Neural crest cell (in vitro differentiated cells): ENCODE data around the gene TMEFF2. TPM values are rescaled to one million over a fixed set of nuclear protein-coding genes. Genes with fewer than 3 reads are reported as not detected.

Experiments
- DNase-seq: peaks from one replicate; pipeline ENCODE4 v3.0.0; 2021; ENCODE audit warnings: low read depth, mixed read lengths, low spot score
- H3K27ac Mint-ChIP-seq: one replicate; pipeline ENCODE4 v1.8.0; 2021; ENCODE audit warnings: mild to moderate bottlenecking, mixed read lengths; ENCODE audit not compliant: unreplicated experiment
- H3K27me3 Mint-ChIP-seq: 2 replicates; pipeline ENCODE4 v1.8.0; 2021; ENCODE audit warnings: low read depth, mild to moderate bottlenecking, mixed read lengths
- H3K36me3 Mint-ChIP-seq: 2 replicates; pipeline ENCODE4 v1.8.0; 2021; ENCODE audit warnings: low read depth, mild to moderate bottlenecking, mixed read lengths
- H3K4me1 Mint-ChIP-seq: 2 replicates; pipeline ENCODE4 v1.8.0; 2021; ENCODE audit warnings: mixed read lengths
- H3K4me3 Mint-ChIP-seq: one replicate; pipeline ENCODE4 v1.8.0; 2021; ENCODE audit warnings: mild to moderate bottlenecking, mixed read lengths
- H3K9me3 Mint-ChIP-seq: 2 replicates; pipeline ENCODE4 v1.8.0; 2021; ENCODE audit warnings: mixed read lengths
- total RNA-seq: library from RNA; stranded (reverse); gene quantifications from 2 replicates; pipeline ENCODE4 v1.2.1, GENCODE V29; 2021
- TF ChIP-seq, protein P1 (sequence below): fragments of 200-600 bp; sonication (generic); conservative IDR thresholded peaks from 2 replicates; pipeline ENCODE4 v1.5.0; 2021; ENCODE audit warnings: antibody characterized with exemption, mild to moderate bottlenecking

TMEFF2 gene
- total RNA-seq, 1 donor from 2014 or later = 2.9 TPM

DNA sequence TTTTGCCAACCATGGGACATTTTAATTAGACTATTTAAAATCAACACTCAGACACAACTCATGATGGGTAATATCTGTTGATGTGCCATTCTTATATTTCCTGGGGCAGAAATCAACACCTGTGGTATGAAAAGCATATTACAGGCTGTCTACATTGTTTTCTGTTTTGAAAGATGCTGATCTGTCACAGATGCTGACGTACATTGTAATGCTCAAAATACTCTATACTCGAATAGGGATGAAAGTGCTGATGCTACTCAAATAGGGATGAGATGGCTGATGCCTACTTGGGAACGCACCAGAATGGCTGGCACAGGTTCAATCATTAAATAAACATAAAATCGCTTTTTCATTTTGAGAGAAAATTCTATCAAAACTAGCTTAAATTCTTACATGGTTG, 41.2 kb downstream of the TMEFF2 start:
- Mint-ChIP-seq H3K27me3 (no peaks in the 10 kb centered on the region), H3K4me3 (no peak overlapping the region), H3K27ac (no peak overlapping the region)

DNA sequence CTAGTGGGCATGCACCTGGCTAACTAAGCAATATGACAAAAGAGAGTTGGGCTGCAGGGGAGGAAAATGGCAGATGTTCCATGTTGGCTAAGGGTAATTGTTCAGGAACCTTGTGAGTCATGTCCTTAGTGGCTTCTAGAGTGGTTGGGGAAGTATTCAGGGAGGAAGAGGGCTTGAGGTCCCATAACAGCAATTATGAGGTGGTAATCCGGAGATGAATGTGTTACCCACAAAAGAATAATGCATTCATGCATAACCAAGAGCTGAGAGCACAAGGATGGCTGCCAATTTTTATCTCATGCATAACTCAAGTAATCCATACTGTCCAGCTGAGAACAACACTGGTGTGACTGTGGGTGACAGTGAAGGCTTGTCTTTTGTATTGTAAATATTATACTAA, 42.9 kb downstream of the TMEFF2 start:
- no peak for DNase-seq
- TF ChIP-seq, protein P1, sequence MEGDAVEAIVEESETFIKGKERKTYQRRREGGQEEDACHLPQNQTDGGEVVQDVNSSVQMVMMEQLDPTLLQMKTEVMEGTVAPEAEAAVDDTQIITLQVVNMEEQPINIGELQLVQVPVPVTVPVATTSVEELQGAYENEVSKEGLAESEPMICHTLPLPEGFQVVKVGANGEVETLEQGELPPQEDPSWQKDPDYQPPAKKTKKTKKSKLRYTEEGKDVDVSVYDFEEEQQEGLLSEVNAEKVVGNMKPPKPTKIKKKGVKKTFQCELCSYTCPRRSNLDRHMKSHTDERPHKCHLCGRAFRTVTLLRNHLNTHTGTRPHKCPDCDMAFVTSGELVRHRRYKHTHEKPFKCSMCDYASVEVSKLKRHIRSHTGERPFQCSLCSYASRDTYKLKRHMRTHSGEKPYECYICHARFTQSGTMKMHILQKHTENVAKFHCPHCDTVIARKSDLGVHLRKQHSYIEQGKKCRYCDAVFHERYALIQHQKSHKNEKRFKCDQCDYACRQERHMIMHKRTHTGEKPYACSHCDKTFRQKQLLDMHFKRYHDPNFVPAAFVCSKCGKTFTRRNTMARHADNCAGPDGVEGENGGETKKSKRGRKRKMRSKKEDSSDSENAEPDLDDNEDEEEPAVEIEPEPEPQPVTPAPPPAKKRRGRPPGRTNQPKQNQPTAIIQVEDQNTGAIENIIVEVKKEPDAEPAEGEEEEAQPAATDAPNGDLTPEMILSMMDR = no peak
- no peak overlapping the region for H3K4me3 Mint-ChIP-seq
- no peaks in the 10 kb centered on the region for H3K27me3 Mint-ChIP-seq
- H3K27ac Mint-ChIP-seq = no peak overlapping the region
- peaks cover 3% of the 10 kb centered on the region for H3K36me3 Mint-ChIP-seq
- peaks cover 4% of the 10 kb centered on the region for H3K4me1 Mint-ChIP-seq
- H3K9me3 Mint-ChIP-seq = peaks cover 6% of the 10 kb centered on the region

More for the DNA sequence above, 41.2 kb downstream of the TMEFF2 start:
- TF ChIP-seq, protein P1 = no peak
- H3K36me3 Mint-ChIP-seq = peaks cover 3% of the 10 kb centered on the region
- peaks cover 4% of the 10 kb centered on the region for H3K4me1 Mint-ChIP-seq
- no peak for DNase-seq
- peaks cover 6% of the 10 kb centered on the region for H3K9me3 Mint-ChIP-seq

DNA sequence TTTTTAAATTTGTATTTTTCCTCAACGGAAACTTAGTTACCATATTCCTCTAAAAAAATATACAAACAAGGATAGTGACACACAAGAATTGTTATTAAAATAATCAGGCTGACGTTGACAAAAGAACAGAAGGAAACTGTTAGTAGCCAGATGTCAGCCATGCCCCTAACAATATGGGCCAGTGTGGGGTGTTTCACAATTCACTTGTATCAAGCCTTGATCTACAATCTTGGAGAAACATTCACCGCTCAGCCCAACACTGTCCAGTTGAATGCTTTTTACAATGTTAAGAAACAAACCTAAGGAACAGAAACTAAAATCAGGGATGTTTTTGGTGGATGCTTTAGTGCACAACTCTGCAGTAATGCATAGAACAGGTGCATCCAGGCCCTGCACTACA, 44.6 kb downstream of the TMEFF2 start:
- no peaks in the 10 kb centered on the region for H3K27me3 Mint-ChIP-seq
- peaks cover 6% of the 10 kb centered on the region for H3K9me3 Mint-ChIP-seq
- no peak overlapping the region for H3K27ac Mint-ChIP-seq
- TF ChIP-seq, protein P1 = no peak
- no peak overlapping the region for H3K4me3 Mint-ChIP-seq
- peaks cover 4% of the 10 kb centered on the region for H3K4me1 Mint-ChIP-seq
- H3K36me3 Mint-ChIP-seq = peaks cover 3% of the 10 kb centered on the region
- no peak for DNase-seq

DNA sequence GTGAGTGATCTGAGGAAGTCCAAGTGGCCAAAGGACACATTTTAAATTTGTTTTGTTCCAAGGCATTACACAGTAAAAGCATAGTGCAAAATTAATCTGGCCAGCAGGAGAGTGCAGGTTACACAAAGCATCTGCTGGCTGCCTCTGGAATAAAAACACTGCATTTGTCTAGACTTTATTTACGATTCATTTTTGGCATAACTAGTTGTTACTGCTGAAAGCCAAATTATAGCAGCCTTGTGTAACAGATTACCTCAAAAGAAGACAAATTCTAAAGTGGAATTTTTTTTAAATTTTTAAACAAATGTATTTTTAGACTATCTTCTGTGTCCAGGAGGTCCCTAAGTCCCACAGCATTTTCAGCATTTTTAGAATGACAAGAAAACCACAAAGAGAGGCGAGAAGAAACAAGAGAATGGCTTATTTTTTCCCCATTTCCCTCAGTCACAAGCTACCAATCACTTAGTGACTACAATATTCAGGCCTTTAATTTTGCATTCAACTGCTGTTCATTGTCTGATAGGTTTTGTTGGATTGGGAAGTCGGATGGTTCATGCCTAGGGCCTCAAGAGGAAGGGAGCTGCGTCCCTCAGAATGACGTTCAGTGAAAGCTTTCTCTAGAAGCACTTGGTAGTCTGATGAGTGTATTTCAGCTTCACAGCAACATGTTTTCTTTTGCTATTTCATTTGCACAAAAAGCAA, 46.0 kb downstream of the TMEFF2 start:
- no peaks in the 10 kb centered on the region for H3K27me3 Mint-ChIP-seq
- no peak overlapping the region for H3K27ac Mint-ChIP-seq
- peaks cover 3% of the 10 kb centered on the region for H3K36me3 Mint-ChIP-seq
- TF ChIP-seq, protein P1 = no peak
- H3K4me3 Mint-ChIP-seq = no peak overlapping the region
- H3K4me1 Mint-ChIP-seq = peaks cover 4% of the 10 kb centered on the region
- DNase-seq = no peak
- H3K9me3 Mint-ChIP-seq = peaks cover 6% of the 10 kb centered on the region

DNA sequence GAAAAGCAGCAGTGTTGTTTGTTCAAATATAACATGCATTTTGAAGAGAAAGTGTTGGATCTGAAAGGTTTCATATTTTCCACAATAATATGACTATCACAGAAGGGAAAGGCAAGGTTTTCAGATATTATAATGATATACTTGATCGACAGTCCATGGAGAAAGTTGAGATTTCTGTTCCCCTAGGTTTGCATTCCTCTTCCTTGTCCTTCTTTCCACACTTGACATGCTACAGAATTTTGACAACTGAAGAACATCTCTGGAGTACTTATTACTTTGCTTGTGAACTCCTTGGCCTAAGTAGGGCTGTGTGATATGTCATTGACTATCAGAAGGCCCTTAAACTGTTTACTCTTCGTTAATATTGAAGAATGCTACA, 46.5 kb downstream of the TMEFF2 start:
- no peak for DNase-seq
- no peak overlapping the region for H3K27ac Mint-ChIP-seq
- TF ChIP-seq, protein P1 = no peak
- peaks cover 3% of the 10 kb centered on the region for H3K36me3 Mint-ChIP-seq
- no peaks in the 10 kb centered on the region for H3K27me3 Mint-ChIP-seq
- peaks cover 6% of the 10 kb centered on the region for H3K9me3 Mint-ChIP-seq
- H3K4me1 Mint-ChIP-seq = peaks cover 4% of the 10 kb centered on the region
- H3K4me3 Mint-ChIP-seq = no peak overlapping the region
